ENCODE data around the gene KIAA2012.

- TF ChIP-seq CBX8 (IDR thresholded peaks at IDR 0.05; ENCODE audit: borderline replicate concordance, low read depth, low read length) (no peak), RAD21 (IDR thresholded peaks at IDR 0.05 in 1 of 2, conservative IDR thresholded peaks at IDR 0.05 in 1 of 2; ENCODE audit: low read depth in 2 of 2, low read length in 2 of 2) (no peak), CHD2 (IDR thresholded peaks at IDR 0.05; ENCODE audit: low read length) (no peak), POLR2A (IDR thresholded peaks at IDR 0.05; ENCODE audit: control extremely low read depth in 1 of 2, low read depth in 2 of 2, low read length in 2 of 2) (no peak), CTCF (IDR thresholded peaks at IDR 0.05; ENCODE audit: control extremely low read depth in 1 of 3, insufficient read depth in 1 of 3, low read depth in 1 of 3, low read length in 3 of 3) (no peak), ZNF274 (IDR thresholded peaks at IDR 0.05; ENCODE audit: borderline replicate concordance, extremely low read depth, low read length) (no peak), SRF (IDR thresholded peaks at IDR 0.05; ENCODE audit: low read depth, low read length) (no peak), SP1 (IDR thresholded peaks at IDR 0.05; ENCODE audit: low read depth, low read length) (no peak), RBBP5 (IDR thresholded peaks at IDR 0.05; ENCODE audit: borderline replicate concordance, low read depth, low read length) (no peak)
These were observed 131.8 kb downstream of the KIAA2012 start for GRCh38 chr2:202204855-202205254.

Measured in H1 (cell line).